ENCODE data around the gene LRCH4.
"Not testable (repeated sequence)": the region's sequence is repeated elsewhere in the genome, so short reads cannot be mapped to it uniquely, and the experiment has no call there.

Gene LRCH4

DNA sequence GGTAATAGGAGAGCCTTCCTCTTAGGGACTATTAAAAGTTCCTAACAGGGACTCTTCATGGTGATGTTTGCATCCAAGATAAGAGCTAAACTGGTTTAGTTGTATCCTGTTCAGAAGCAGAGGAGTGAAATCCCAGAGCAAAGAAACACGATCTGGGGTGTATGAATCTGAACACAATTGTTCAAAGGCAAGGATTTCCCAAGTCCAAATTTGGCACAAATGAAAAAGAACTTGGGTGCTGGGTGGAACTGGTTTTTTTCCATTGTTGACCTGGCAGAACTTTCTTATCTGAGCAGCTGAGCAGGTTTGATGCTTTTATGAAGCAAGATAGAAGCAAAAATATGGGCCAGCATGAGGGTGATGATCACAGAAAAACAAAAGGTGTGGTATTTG is 41.0 kb downstream of the LRCH4 start:
- peak; percentile 48 for DNase-seq (ENCODE audit: low read depth)

DNA sequence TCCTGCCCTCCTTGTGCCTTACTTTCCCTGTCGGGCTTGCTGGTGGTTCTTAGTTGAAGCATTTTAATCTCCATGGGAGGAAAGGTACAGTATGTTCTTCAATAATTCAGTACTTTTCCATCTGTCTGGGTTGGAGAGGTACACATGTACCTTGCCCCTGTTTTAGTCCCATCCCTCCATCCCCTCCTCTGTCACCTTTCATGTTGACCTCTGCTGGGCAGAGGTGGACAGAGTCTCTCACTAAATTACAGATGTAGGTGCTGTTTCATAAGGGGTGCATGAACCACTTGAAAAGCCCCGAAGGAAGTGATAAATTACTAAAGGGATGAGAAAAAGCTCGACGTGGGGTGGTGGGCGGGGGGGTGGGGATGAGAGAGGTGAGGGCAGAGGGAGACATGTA is 41.5 kb downstream of the LRCH4 start:
- DNase-seq (ENCODE audit: low read depth), result no peak

DNA sequence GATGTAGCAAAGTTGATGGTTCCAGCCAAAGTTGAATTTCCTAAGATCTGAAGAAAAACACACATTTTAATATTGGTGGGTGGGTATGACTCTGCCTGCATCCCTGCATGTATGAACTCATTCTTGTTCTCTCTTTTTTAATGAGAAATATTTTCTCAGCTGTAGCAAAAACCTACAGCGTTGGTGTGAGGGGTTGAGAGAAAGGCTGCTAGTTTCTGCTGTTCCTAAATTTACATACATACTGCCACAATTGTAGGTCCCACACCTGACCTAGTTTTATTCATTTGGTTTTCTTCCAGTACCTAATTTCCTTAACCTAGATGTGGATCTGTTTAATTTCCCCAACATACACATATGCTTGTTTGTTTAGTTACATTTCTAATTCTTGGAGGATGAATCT is 42.3 kb downstream of the LRCH4 start:
- no peak for DNase-seq (ENCODE audit: low read depth)

DNA sequence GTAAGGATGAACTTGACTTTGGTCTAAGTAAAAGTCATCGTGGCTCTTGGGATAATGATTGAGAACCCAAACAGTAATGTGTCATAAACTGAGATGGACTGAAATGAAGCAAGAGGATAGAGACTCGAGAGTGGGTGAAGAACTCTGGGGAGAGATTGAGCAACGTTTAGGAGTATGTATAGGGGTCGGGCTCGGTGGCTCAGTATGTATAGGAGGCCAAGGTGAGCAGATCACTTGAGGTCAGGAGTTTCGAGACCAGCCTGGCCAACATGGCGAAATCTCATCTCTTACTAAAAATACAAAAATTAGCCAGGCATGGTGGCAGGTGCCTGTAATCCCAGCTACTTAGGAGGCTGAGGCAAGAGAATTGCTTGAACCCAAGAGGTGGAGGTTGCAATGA is 44.6 kb downstream of the LRCH4 start:
- not testable (repeated sequence) for DNase-seq (ENCODE audit: low read depth)

DNA sequence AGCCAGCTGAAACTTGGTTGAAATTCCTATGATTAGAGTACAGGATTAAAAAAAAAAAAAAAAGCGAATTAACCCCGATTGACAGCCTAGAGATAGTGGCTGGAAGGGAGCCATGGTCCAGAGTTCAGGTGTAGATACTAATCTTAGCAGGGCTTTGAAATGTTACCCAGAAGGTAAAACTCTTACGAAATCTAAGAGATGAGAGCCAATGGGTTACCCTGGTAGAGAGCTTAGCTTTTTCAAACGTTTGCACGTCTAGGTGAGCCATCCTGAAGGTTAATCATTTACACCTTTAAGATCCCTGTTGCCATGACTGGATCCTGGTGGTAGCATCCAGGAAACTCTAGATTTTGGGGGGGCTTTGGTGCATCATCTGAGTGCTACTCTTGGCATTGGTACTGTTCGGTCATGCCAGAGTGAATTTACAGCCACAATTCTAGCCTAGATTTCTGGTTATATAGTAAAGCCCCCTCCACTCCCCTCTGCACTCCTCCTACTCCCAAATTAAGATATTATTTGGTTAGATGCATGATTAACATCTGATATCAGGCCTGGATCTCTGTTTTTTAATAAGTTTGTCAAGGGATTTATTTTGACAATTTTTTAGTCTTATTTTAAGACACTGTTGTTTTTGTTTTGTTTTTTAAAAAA is 45.7 kb downstream of the LRCH4 start:
- DNase-seq (ENCODE audit: low read depth), result no peak

DNA sequence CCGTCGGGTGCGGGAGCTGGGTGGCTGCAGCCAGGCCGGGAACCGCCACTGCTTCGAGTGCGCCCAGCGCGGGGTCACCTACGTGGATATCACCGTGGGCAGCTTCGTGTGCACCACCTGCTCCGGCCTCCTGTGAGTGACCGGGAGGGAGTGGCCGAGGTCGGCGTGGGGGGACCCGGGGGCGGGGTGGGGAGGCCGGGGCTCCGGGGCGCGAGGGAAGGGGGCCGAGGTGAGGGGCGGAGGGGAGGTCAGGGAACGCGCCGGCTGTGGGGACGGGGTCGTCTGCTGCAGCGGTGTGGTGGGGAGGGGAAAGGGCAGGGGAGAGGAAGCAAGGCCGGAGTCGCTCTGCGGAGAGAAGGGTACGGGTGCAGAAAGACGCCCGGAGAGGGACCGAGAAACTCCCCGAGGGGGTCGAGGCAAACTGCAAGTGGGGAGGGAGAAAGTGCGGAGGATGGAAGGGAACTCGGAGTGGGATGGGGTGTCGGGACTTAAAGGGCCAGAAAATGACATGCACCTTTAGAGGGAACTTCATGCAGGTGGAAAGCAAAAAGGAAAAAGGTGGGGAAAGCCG is 46.4 kb downstream of the LRCH4 start:
- DNase-seq (ENCODE audit: low read depth), result no peak

DNA sequence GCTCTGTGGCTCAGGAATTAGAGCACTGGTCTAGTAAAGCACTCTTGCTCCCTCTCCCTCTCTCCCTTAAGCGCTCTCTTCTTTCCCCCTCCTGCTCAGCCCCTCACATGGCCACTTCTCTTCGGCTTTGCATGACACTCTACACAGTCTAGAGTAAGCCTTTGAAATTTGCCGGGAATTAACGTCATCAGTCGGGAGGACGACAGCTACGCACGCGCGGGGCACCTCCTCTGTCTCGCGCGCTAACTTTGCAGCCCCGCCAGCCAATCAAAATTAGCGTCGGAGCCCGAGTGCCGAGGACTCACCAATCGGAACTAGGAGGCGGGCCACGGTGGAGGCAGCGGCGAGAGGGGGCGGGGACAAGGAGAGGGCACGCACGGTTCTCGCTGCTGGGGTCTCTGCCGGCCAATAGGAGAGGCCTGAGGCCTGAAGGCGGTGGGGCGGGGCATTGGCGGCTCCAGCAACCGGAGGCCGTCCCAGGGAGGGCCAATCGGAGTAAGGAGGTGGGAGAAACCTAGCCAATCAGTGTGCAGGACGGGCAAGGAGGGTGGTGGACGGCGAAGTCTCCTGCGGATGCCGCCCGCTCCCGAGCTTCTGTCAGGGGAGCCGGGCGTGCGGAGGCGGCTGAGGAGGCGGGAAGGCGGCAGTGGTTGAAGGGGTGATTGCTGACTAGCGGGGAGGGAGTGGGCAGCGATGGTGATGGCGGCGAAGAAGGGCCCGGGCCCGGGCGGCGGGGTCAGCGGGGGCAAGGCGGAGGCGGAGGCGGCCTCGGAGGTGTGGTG is 47.1 kb downstream of the LRCH4 start, which contains the start of gene AGFG2:
Gene AGFG2, plus strand, starts transcription at position 550 of the 782 bp plus-strand sequence. Its CDS starts 144 bp downstream, at position 694.
- peak; percentile 100 for DNase-seq (ENCODE audit: low read depth)

DNA sequence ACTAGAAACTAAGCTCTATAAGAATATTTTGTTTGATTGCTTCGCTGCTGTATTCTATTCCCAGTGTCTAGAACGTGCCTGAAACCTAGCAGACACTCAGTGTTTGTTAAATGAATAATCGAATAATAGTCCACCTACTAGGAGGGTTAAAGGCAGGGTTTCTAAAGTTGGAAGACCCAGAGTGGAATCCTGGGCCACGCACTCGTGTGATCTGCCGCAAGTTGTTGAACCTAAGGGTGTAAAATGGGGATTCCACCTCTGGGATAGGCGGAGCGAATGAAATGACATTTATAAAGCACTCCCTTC is 47.6 kb downstream of the LRCH4 start:
- no peak for DNase-seq (ENCODE audit: low read depth)

DNA sequence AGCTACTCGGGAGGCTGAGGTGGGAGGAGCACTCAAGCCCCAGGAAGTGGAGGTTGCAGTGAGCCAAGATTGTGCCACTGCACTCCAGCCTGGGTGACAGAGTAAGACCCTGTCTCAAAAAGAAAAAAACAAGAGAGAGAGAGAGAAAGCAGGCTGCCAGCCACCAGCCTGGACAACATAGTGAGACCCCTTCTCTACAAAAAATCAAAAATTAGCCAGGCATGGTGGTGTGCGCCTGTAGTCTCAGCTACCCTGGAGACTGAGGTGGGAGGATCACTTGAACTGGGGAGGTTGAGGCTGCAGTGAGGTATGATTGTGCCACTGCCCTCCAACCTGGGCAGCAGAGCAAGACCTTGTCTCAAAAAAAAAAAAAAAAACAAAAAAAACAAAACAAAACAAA is 49.2 kb downstream of the LRCH4 start:
- not testable (repeated sequence) for DNase-seq (ENCODE audit: low read depth)

DNA sequence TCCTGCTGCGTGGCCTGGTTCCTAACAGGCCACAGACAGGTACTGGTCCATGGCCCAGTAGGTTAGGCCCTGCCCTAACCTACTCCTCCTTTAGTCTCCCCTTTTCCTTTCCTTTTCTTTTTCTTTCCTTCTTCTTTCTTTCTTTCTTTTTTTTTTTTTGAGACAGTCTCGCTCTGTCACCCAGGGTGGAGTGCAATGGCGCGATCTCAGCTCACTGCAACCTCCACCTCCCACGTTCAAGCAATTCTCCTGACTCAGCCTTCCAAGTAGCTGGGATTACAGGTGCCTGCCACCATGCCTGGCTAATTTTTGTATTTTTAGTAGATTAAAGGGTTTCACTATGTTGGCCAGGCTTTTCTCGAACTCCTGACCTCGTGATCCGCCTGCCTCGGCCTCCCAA is 49.9 kb downstream of the LRCH4 start:
- DNase-seq (ENCODE audit: low read depth), result not testable (repeated sequence)

DNA sequence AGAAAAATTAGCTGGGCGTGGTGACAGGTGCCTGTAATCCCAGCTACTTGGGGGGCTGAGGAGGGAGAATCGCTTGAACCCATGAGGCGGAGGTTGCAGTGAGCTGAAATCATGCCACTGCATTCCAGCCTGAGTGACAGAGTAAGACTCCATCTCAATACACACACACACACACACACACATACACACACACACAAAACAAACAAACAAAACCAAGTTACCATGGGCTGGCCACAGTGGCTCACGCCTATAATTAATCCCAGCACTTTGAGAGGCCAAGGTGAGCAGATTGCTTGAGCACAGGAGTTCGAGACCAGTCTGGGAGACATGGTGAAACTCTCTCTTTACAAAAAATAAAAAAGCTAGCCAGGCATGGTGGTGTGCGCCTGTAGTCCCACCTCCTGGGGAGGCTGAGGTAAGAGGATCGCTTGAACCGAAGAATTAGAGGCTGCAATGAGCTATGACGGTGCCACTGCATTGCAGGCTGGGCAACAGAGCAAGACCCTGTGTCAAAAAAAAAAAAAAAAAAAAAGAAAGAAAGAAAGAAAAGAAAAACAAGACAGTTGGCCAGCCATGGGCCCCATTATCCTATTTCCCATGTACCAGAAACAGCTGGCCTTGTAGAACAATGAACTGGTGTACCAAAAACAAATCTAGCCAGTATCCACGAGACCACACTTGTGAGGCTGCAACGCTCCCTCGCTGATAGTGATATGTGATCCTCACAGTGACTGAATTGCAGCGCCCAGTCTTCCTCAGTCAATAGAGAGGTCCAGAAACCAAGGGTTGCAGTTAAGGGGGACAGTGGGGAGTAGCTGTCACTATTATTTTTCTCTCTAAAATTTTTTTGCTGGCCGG is 53.5 kb downstream of the LRCH4 start:
- no peak for DNase-seq (ENCODE audit: low read depth)

DNA sequence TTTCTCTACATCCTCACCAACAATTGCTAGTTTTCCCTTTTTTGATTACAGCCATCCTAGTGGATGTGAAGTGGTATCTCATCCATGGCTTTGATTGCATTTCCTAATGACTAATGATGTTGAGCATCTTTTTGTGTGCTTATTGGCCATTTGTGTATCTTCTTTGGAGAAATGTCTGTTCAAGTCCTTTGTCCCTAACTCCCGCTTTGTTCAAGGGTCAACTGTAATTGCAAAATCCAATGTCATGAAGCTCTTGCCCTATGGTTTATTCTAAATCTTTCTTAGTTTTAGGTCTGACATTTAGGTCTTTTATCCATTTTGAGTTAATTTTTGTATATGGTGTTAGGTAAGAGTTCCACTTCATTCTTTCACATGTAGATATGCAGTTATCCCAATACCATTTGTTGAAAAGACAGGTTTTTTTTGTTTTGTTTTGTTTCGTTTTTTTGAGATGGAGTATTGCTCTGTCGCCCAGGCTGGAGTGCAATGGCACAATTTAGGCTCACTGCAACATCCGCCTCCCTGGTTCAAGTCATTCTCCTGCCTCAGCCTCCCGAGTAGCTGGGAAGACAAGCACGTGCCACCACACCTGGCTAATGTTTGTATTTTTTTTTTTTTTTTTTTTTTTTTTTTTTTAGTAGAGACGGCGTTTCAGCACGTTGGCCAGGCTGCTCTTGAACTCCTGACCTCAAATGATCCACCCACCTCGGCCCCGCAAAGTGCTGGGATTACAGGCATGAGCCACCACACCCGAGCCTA is 57.6 kb downstream of the LRCH4 start:
- not testable (repeated sequence) for DNase-seq (ENCODE audit: low read depth)

All from iris pigment epithelial cell (primary cell).